PC-3 (cell line): ENCODE measurements around the gene VEGFB. TPM values are rescaled to one million over a fixed set of nuclear protein-coding genes. Genes with fewer than 3 reads are reported as not detected.

Source experiments
- ATAC-seq: fragments of 200-7000 bp; cut with Tn5 transposase; 2 replicates; pipeline ENCODE4 v1.9.1; 2020; ENCODE audit warnings: mild to moderate bottlenecking, moderate library complexity
- BruUV-seq: library from RNA; stranded (reverse); fragments of 400-500 nt; replicated peaks from 2 replicates; lab custom pipeline; 2021; lab: Mats Ljungman, UMichigan
- CTCF ChIA-PET: fragments of 300-600 bp; sonication (Branson Sonifier 250); formaldehyde crosslinking; loops from one replicate; lab custom pipeline; 2022; ENCODE audit warnings: antibody characterized with exemption; lab: Charles Lee
- POLR2A ChIA-PET: fragments of 300-600 bp; sonication (Branson Sonifier 250); formaldehyde crosslinking; loops from one replicate; lab custom pipeline; 2022; ENCODE audit warnings: antibody characterized with exemption; ENCODE audit not compliant: unreplicated experiment; lab: Charles Lee
- DNase-seq: peaks from one replicate; pipeline ENCODE4 v3.0.0-alpha.2; 2015
- H2AFZ ChIP-seq: fragments of 300-600 bp; sonication (generic); 2 replicates; pipeline ENCODE4 v1.6.0; 2016; ENCODE audit warnings: antibody characterized with exemption, low read length
- H3F3A ChIP-seq: fragments of 300-600 bp; sonication (generic); one replicate; pipeline ENCODE4 v1.6.0; 2017; ENCODE audit warnings: antibody characterized with exemption, low read length, control low read depth, mild to moderate bottlenecking; ENCODE audit not compliant: unreplicated experiment
- H3K27ac ChIP-seq: fragments of 300-600 bp; sonication (generic); 2 replicates; pipeline ENCODE4 v1.5.1; 2016; ENCODE audit warnings: mild to moderate bottlenecking, low read length
- H3K27me3 ChIP-seq: fragments of 300-600 bp; sonication (generic); 2 replicates; pipeline ENCODE4 v1.6.1; 2016; ENCODE audit warnings: low read length, mixed read lengths
- H3K36me3 ChIP-seq: fragments of 300-600 bp; sonication (generic); 2 replicates; pipeline ENCODE4 v1.6.1; 2016; ENCODE audit warnings: low read depth, mixed run types, low read length, mixed read lengths
- H3K4me1 ChIP-seq: fragments of 300-600 bp; sonication (generic); 2 replicates; pipeline ENCODE4 v1.5.1; 2016; ENCODE audit warnings: low read length; ENCODE audit not compliant: insufficient read depth
- H3K4me2 ChIP-seq: fragments of 300-600 bp; sonication (generic); 2 replicates; pipeline ENCODE4 v1.6.0; 2016; ENCODE audit warnings: low read length
- H3K4me3 ChIP-seq: fragments of 300-600 bp; sonication (generic); 2 replicates; pipeline ENCODE4 v1.5.1; 2016; ENCODE audit warnings: mild to moderate bottlenecking, low read length, mixed read lengths
- H3K79me2 ChIP-seq: fragments of 300-600 bp; sonication (generic); 2 replicates; pipeline ENCODE4 v1.6.1; 2017; ENCODE audit warnings: low read length, mixed read lengths
- H3K9ac ChIP-seq: fragments of 300-600 bp; sonication (generic); 2 replicates; pipeline ENCODE4 v1.6.0; 2016; ENCODE audit warnings: mild to moderate bottlenecking, low read length
- H3K9me2 ChIP-seq: fragments of 300-600 bp; sonication (generic); replicated peaks from 2 replicates; pipeline ENCODE4 v1.6.1; 2016; ENCODE audit warnings: mixed run types, low read length, mixed read lengths
- H3K9me3 ChIP-seq: fragments of 300-600 bp; sonication (generic); 2 replicates; pipeline ENCODE4 v1.6.1; 2016; ENCODE audit warnings: low read length, mixed read lengths
- H4K20me1 ChIP-seq: fragments of 300-600 bp; sonication (generic); 2 replicates; pipeline ENCODE4 v1.6.1; 2016; ENCODE audit warnings: low read length, mixed read lengths
- CTCF ChIP-seq: fragments of 300-600 bp; sonication (generic); conservative IDR thresholded peaks from 2 replicates; pipeline ENCODE4 v1.5.1; 2017; ENCODE audit warnings: antibody characterized with exemption, low read depth, mild to moderate bottlenecking, low read length
- EZH2 ChIP-seq: fragments of 300-600 bp; sonication (generic); IDR thresholded peaks from one replicate; pipeline ENCODE4 v1.6.1; 2017; ENCODE audit warnings: antibody characterized with exemption, mild to moderate bottlenecking, low read length; ENCODE audit not compliant: unreplicated experiment
- EZH2phosphoT487 ChIP-seq: fragments of 300-600 bp; sonication (generic); IDR thresholded peaks from 2 replicates; pipeline ENCODE4 v1.6.1; 2018; ENCODE audit warnings: mild to moderate bottlenecking, antibody characterized with exemption, low read length, borderline replicate concordance
- intact Hi-C: fragments of 100-400 bp; cut with micrococcal nuclease; formaldehyde crosslinking; loops from 2 replicates; pipeline ENCODE4 v1.9.0; 2023
- total RNA-seq: library from RNA; depleted of rRNA; stranded (reverse); fragments of >200 nt; gene quantifications from 2 replicates; pipeline ENCODE4 v1.2.3, GENCODE V29; 2014

VEGFB gene
- total RNA-seq, 1 experiment from 2014 or later, result 39.4 TPM

DNA sequence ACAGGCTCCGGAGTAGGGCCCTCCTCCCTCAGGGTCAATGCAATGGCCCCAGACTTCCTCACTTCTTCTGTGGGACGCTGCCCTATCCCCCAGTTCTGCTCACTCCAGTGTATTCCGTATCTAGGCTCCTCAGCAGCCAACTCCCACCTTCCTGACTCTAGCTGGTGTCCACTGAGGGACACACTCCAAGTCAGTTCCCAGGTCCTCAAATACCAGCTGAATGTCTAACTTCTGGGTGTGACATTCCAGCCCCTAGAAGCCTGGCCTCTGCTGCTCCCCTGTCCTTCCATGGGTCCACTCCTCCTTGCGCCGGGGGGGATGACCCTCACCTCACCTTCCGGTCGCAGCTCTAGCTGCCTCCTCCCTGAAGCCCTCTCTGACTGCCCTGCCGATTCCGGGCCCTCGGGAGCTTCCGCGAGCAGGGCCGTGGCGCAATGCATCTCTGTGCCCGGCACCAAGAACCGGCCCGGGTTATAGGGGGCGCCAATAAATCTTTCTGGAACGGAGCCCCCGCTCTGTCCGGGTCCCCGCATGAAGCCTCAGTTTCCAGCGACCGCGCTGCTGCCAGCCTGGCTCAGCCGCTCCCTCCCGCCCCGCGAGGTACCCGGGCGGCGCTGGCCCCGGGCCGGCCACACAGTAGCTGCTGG is 34.6 kb downstream of the VEGFB start:
- H3K9me2 ChIP-seq, result no peaks in the 10 kb centered on the region
- ATAC-seq (peak; percentile 3), DNase-seq (peak; percentile 50)
- peaks cover 5% of the 10 kb centered on the region; the same call in 1 of the 2 replicates for H3K36me3 ChIP-seq
- H3K27ac ChIP-seq, result peak overlapping the region; percentile 59
- ChIA-PET POLR2A (no interaction called here), CTCF (no interaction called here)
- H2AFZ ChIP-seq, result peak overlapping the region; percentile 76
- H4K20me1 ChIP-seq, result no peaks in the 10 kb centered on the region
- H3K4me3 ChIP-seq, result peak overlapping the region; percentile 69
- BruUV-seq, result no TSS peak
- peaks cover 35% of the 10 kb centered on the region for H3K4me1 ChIP-seq
- H3K4me2 ChIP-seq, result peak overlapping the region; percentile 82
- TF ChIP-seq EZH2 (no peak), EZH2phosphoT487 (no peak), CTCF (no peak)
- no peaks in the 10 kb centered on the region for H3K27me3 ChIP-seq
- H3F3A ChIP-seq, result no peaks in the 10 kb centered on the region
- H3K79me2 ChIP-seq, result peaks cover 14% of the 10 kb centered on the region; the same call in 1 of the 2 replicates
- no peaks in the 10 kb centered on the region for H3K9me3 ChIP-seq
- peak overlapping the region; percentile 74 for H3K9ac ChIP-seq
- intact Hi-C loops, result no loop called here

- Histone ChIP-seq H3K36me3 (peaks cover 5% of the 10 kb centered on the region; the same call in 1 of the 2 replicates), H4K20me1 (no peaks in the 10 kb centered on the region), H3K79me2 (peaks cover 14% of the 10 kb centered on the region; the same call in 1 of the 2 replicates), H2AFZ (peak overlapping the region; percentile 76), H3K27ac (peak overlapping the region; percentile 83), H3K9me3 (no peaks in the 10 kb centered on the region), H3F3A (no peaks in the 10 kb centered on the region), H3K4me1 (peaks cover 35% of the 10 kb centered on the region), H3K4me2 (peak overlapping the region; percentile 83), H3K9me2 (no peaks in the 10 kb centered on the region), H3K27me3 (no peaks in the 10 kb centered on the region), H3K4me3 (peak overlapping the region; percentile 69), H3K9ac (peak overlapping the region; percentile 79)
- intact Hi-C loops, result loop anchor here (2.0 kb wide), 3 partner anchors 15 to 35 kb away; partner anchors contain the start of genes BAD, ESRRA, GPR137 and PPP1R14B
- BruUV-seq, result TSS peak; percentile 55
- TF ChIP-seq EZH2phosphoT487 (no peak), EZH2 (no peak), CTCF (no peak)
- peak; percentile 80 for ATAC-seq
- ChIA-PET CTCF (interaction anchor here (0.7 kb wide), 1 partner anchor 516 kb away, joined by 4 read pairs; no protein-coding TSS in a partner anchor), POLR2A (interaction anchor here (0.6 kb wide), 2 partner anchors 10 to 62 kb away, joined by 3 read pairs; no protein-coding TSS in a partner anchor)
- DNase-seq, result peak; percentile 100
Observed at GRCh38 chr11:64269540-64270220, 35.3 kb downstream of the VEGFB start.
